K562 (cell line): ENCODE data around the gene SYNE2. TPM values are rescaled to one million over a fixed set of nuclear protein-coding genes. Genes with fewer than 3 reads are reported as not detected.

Experiments
- polyA plus RNA-seq, 8 experiments: library from polyadenylated mRNA; depleted of rRNA in 4 of 8; stranded (reverse) in 5 of 8; unstranded in 3 of 8; fragments of >200 nt; fragmentation: Nextera tagmentation in 2 of 8; fragmentation: Illumina TruSeq in 1 of 8; extraction: Ambion mirVana in 2 of 8; extraction: Trizol in 1 of 8; gene quantifications; 2 replicates each; pipeline versions ENCODE4 v1.2.1 to v1.2.3, GENCODE V29; 2011 to 2014; ENCODE audit warnings: inconsistent platforms in 1 of 8, missing spikeins in 1 of 8
- total RNA-seq, 7 experiments: library from RNA; depleted of rRNA in 6 of 7; stranded (reverse); fragments of >200 nt in 6 of 7; fragmentation: Illumina TruSeq in 2 of 7; extraction: Trizol in 2 of 7; gene quantifications; 2 replicates each; pipeline versions ENCODE4 v1.2.1 to v1.2.3, GENCODE V29; 2011 to 2021; ENCODE audit warnings: low replicate concordance in 1 of 7
- TF ChIP-seq, protein P1 (sequence below), 2 experiments: fragments of 450-650 bp in 1 of 2; sonication (generic) in 1 of 2; formaldehyde crosslinking in 1 of 2; IDR thresholded peaks; 2 replicates each; pipeline versions ENCODE4 v1.7.1 to v1.9.0; 2016 to 2022; ENCODE audit warnings: inconsistent platforms in 1 of 2, mild to moderate bottlenecking in 1 of 2, missing genetic modification reagents in 1 of 2

The SYNE2 gene
- total and polyA plus RNA-seq, 9 of the 15 experiments (the other 6 are each of a cell fraction or from before 2014, with no cell fraction given): 0.06 to 0.53 (median 0.11) TPM

DNA sequence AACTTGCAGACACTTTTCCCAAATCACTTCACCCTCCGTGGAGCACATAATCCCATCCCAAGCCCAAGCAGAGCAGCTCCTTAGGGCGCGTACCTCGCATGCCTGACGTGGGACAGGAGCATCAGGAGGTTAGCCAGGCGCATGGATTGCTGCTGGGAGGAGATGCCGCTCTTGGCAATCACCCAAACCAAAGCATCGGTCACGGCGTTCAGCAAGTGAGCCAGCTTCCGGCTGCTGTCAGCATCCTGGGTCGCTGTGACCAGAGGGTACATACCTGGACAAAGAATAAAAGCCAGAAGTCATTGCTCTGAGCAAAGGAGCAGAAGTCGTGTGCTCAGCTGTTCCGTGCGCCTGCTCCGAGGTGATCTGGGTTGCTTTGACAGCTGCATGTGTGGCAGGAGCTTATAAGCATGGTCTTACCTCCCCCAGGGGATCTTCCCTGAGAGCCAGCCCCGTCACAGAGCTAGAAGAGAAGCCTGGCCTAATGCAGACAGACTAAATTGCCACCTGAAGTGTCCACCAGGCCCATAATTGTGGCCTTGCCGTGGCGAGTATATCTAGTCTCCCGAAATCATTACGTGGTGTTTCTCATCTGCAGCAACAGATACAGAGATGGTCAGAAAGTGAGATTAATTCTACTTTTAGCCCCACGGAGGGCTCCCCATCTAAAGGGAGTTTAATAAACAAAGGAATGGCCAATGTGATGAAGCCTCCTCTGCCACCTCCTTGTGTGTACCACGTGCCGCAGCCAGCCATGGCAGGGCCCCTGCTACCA, 382.3 kb downstream of the SYNE2 start (continued):
- TF ChIP-seq, protein P1, sequence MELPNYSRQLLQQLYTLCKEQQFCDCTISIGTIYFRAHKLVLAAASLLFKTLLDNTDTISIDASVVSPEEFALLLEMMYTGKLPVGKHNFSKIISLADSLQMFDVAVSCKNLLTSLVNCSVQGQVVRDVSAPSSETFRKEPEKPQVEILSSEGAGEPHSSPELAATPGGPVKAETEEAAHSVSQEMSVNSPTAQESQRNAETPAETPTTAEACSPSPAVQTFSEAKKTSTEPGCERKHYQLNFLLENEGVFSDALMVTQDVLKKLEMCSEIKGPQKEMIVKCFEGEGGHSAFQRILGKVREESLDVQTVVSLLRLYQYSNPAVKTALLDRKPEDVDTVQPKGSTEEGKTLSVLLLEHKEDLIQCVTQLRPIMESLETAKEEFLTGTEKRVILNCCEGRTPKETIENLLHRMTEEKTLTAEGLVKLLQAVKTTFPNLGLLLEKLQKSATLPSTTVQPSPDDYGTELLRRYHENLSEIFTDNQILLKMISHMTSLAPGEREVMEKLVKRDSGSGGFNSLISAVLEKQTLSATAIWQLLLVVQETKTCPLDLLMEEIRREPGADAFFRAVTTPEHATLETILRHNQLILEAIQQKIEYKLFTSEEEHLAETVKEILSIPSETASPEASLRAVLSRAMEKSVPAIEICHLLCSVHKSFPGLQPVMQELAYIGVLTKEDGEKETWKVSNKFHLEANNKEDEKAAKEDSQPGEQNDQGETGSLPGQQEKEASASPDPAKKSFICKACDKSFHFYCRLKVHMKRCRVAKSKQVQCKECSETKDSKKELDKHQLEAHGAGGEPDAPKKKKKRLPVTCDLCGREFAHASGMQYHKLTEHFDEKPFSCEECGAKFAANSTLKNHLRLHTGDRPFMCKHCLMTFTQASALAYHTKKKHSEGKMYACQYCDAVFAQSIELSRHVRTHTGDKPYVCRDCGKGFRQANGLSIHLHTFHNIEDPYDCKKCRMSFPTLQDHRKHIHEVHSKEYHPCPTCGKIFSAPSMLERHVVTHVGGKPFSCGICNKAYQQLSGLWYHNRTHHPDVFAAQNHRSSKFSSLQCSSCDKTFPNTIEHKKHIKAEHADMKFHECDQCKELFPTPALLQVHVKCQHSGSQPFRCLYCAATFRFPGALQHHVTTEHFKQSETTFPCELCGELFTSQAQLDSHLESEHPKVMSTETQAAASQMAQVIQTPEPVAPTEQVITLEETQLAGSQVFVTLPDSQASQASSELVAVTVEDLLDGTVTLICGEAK (IDR thresholded peaks at IDR 0.05): no peak
- TF ChIP-seq, protein P1 (CRISPR knock-in tag; IDR thresholded peaks at IDR 0.05): no peak
- TF ChIP-seq, all 486 proteins: peak for 0
